B cell (primary cell): Measurements from ENCODE around the gene SCN2B. TPM values are rescaled to one million over a fixed set of nuclear protein-coding genes. Genes with fewer than 3 reads are reported as not detected.

Source experiments
- ATAC-seq: fragments of 200-7000 bp; cut with Tn5 transposase; one replicate; pipeline ENCODE4 v1.10.0; 2021; ENCODE audit warnings: low read depth, mild to moderate bottlenecking, moderate number of reproducible peaks, moderate library complexity
- CTCF ChIA-PET: fragments of 350-600 bp; sonication (Branson Sonifier 250); formaldehyde crosslinking; loops from one replicate; lab custom pipeline; 2021; ENCODE audit warnings: antibody characterized with exemption, inconsistent platforms; lab: Charles Lee
- POLR2A ChIA-PET: fragments of 350-600 bp; sonication (Branson Sonifier 250); formaldehyde crosslinking; loops from one replicate; lab custom pipeline; 2021; ENCODE audit warnings: antibody characterized with exemption; lab: Charles Lee
- DNase-seq: peaks from one replicate; pipeline ENCODE4 v3.0.0; 2013
- H2AFZ ChIP-seq: 2 replicates; pipeline ENCODE4 v1.6.1; 2012; ENCODE audit warnings: mild to moderate bottlenecking, low read depth, low read length; ENCODE audit not compliant: insufficient read depth, poor library complexity, severe bottlenecking
- H3K27ac ChIP-seq, 2 donors: 1 replicate in 1 of 2; 2 replicates in 1 of 2; pipeline ENCODE4 v1.5.1; 2012 to 2013; ENCODE audit warnings: low read length in 2 of 2, mild to moderate bottlenecking in 2 of 2, moderate library complexity in 1 of 2
- H3K27me3 ChIP-seq, 4 experiments: fragments of 200-600 bp in 1 of 4; sonication (generic) in 1 of 4; replicated peaks in 1 of 4; 1 replicate in 2 of 4; 2 replicates in 2 of 4; pipeline versions ENCODE4 v1.6.1 to v1.7.0; 2013 to 2016; ENCODE audit warnings: low read length in 3 of 4, mild to moderate bottlenecking in 2 of 4, mixed read lengths in 1 of 4, moderate library complexity in 1 of 4; ENCODE audit not compliant: insufficient read depth in 4 of 4, control insufficient read depth in 3 of 4; ENCODE audit errors: control extremely low read depth in 1 of 4
- H3K36me3 ChIP-seq, 2 experiments: replicated peaks in 1 of 2; 1 replicate in 1 of 2; 2 replicates in 1 of 2; pipeline versions ENCODE4 v1.6.1 to v1.7.1; 2013; ENCODE audit warnings: low read length in 1 of 2; ENCODE audit not compliant: insufficient read depth in 2 of 2, control insufficient read depth in 1 of 2; ENCODE audit errors: control extremely low read depth in 1 of 2, extremely low read depth in 1 of 2
- H3K4me1 ChIP-seq, 2 donors: fragments of 200-600 bp in 1 of 2; sonication (generic) in 1 of 2; 1 replicate in 1 of 2; 2 replicates in 1 of 2; pipeline versions ENCODE4 v1.5.1 to v1.6.1; 2013 to 2017; ENCODE audit warnings: low read length in 2 of 2; ENCODE audit not compliant: control insufficient read depth in 2 of 2, insufficient read depth in 2 of 2
- H3K4me2 ChIP-seq: replicated peaks from 2 replicates; pipeline ENCODE3; 2012; ENCODE audit warnings: mild to moderate bottlenecking, low read depth, low read length; ENCODE audit not compliant: poor library complexity, severe bottlenecking
- H3K4me3 ChIP-seq, 5 experiments: fragments of 200-600 bp in 1 of 5; sonication (generic) in 1 of 5; 1 replicate in 3 of 5; 2 replicates in 2 of 5; pipeline versions ENCODE4 v1.5.1 to v1.7.0; 2011 to 2016; ENCODE audit warnings: low read length in 4 of 5, mild to moderate bottlenecking in 4 of 5, low read depth in 2 of 5, control low read depth in 1 of 5, moderate library complexity in 1 of 5; ENCODE audit not compliant: insufficient read depth in 1 of 5; ENCODE audit errors: control extremely low read depth in 1 of 5, extremely low read depth in 1 of 5
- H3K79me2 ChIP-seq: fragments of 200-600 bp; sonication (generic); one replicate; pipeline ENCODE4 v1.6.0; 2016; ENCODE audit warnings: low read length; ENCODE audit not compliant: control insufficient read depth, insufficient read depth
- H3K9ac ChIP-seq: fragments of 200-600 bp; sonication (generic); 2 replicates; pipeline ENCODE4 v1.6.1; 2017; ENCODE audit warnings: mild to moderate bottlenecking, low read length, moderate library complexity
- H3K9me3 ChIP-seq, 3 donors: one replicate each; pipeline versions ENCODE4 v1.6.1 to v1.7.1; 2013; ENCODE audit warnings: low read length in 2 of 3; ENCODE audit not compliant: control insufficient read depth in 2 of 3, insufficient read depth in 1 of 3; ENCODE audit errors: control extremely low read depth in 1 of 3
- H4K20me1 ChIP-seq: 2 replicates; pipeline ENCODE4 v1.6.0; 2012; ENCODE audit warnings: mild to moderate bottlenecking, low read length; ENCODE audit not compliant: insufficient read depth, control insufficient read depth, poor library complexity, severe bottlenecking
- H3K27ac Mint-ChIP-seq: one replicate; pipeline ENCODE4 v1.8.0; 2021; ENCODE audit warnings: mixed read lengths
- H3K27me3 Mint-ChIP-seq: one replicate; pipeline ENCODE4 v1.8.0; 2021; ENCODE audit warnings: mixed read lengths
- H3K4me1 Mint-ChIP-seq: one replicate; pipeline ENCODE4 v1.8.0; 2021; ENCODE audit warnings: mixed read lengths
- H3K4me3 Mint-ChIP-seq: one replicate; pipeline ENCODE4 v1.8.0; 2021; ENCODE audit warnings: mixed read lengths
- H3K9me3 Mint-ChIP-seq: one replicate; pipeline ENCODE4 v1.8.0; 2022; ENCODE audit warnings: mixed read lengths; ENCODE audit not compliant: insufficient read depth
- EZH2 ChIP-seq: IDR thresholded peaks from 2 replicates; pipeline ENCODE4 v1.6.1; 2012; ENCODE audit warnings: borderline replicate concordance, low read depth, mild to moderate bottlenecking, moderate library complexity, low read length; ENCODE audit not compliant: insufficient read depth, poor library complexity, severe bottlenecking
- WGBS: methylation state at CpG from one replicate; pipeline ENCODE4 v1.1.5; 2013; ENCODE audit warnings: missing lambda C conversion rate; ENCODE audit not compliant: insufficient coverage; 5-methylcytosine and 5-hydroxymethylcytosine counted together
- intact Hi-C: fragments of 100-400 bp; cut with micrococcal nuclease; formaldehyde crosslinking; loops from one replicate; pipeline ENCODE4 v1.10.0; 2022
- polyA plus RNA-seq: library from polyadenylated mRNA; depleted of rRNA; stranded (reverse); fragments of >200 nt; gene quantifications from 2 replicates; pipeline ENCODE4 v1.2.3, GENCODE V29; 2012
- total RNA-seq, 2 donors: library from RNA; stranded (reverse); fragments of 120-200 nt in 1 of 2; gene quantifications; 1 replicate in 1 of 2; 2 replicates in 1 of 2; pipeline versions ENCODE4 v1.2.3 to v1.2.4, GENCODE V29; 2013 to 2022
- TF ChIP-seq, protein P1 (sequence below): fragments of 200-600 bp; IDR thresholded peaks from one replicate; pipeline ENCODE4 v1.8.0; 2022; ENCODE audit warnings: antibody characterized with exemption, mild to moderate bottlenecking

The SCN2B gene
- total and polyA plus RNA-seq, 2 donors (not counting 1 experiment from before 2014, with no cell fraction given) = not detected

DNA sequence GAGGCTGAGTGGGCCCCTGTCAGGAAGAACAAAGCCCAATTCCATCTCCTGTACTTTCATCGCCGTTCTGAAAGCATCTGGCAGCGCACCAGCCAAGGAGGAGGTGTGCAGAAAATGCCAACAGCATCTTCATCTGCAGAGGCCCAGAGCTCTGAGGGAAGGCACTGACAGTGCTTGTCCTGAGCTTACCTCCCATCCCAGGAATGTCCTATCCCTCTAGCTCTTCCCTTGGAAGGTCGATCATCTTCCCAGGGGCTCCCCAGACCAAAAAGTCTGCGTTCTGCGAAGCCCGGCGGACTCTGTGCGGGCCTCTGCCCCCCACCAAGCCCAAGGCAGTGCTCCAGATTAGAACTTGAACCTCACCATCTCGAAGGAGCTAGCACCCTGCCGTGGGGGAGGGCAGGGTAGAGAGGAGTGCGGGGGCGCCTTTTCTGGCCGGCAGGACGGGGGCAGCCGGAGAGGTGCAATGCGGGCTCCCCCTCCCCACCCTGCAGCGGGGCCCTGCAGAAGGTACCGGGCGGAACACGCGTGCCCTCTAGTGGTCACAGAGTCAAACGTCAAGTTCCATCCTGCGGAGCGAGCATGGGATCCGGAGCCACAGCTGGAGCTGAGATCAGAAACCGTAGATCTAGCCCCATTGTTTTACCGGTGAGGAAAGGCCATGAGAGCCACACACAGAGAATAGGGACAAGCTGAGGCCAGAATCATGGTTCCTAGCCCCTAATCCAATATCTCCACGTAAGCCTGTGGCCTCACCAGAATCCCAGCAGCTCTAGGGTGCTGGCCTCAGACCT, 5.0 kb downstream of the SCN2B start:
- WGBS = 14% methylated on average over 28 of the region's 29 CpGs

More for the DNA sequence above, 5.0 kb downstream of the SCN2B start:
- no peak overlapping the region for H3K27ac ChIP-seq
- H3K9me3 ChIP-seq = no peaks in the 10 kb centered on the region
- H3K4me3 ChIP-seq = no peak overlapping the region
- no peak overlapping the region for H3K9ac ChIP-seq
- Mint-ChIP-seq H3K9me3 (no peaks in the 10 kb centered on the region), H3K27me3 (peaks cover 46% of the 10 kb centered on the region), H3K4me3 (no peak overlapping the region), H3K27ac (no peak overlapping the region), H3K4me1 (peaks cover 3% of the 10 kb centered on the region)
- ATAC-seq (peak; percentile 88), DNase-seq (peak; percentile 77)
- H3K4me1 ChIP-seq = peaks cover 0 to 5% of the 10 kb centered on the region in 2 donors
- peak overlapping the region; percentile 6 for H2AFZ ChIP-seq
- H4K20me1 ChIP-seq = no peaks in the 10 kb centered on the region
- CTCF ChIA-PET = interaction anchor here (0.6 to 8.8 kb wide), 41 partner anchors 9 to 849 kb away, joined by 3 to 96 read pairs (median 4); partner anchors contain the start of genes MPZL2 and MPZL3
- H3K27me3 ChIP-seq = peaks cover 0 to 15% (median 1%) of the 10 kb centered on the region in 4 experiments
- intact Hi-C loops = loop anchor here (1.0 kb wide), 2 partner anchors 26 to 327 kb away; no protein-coding TSS in a partner anchor
- TF ChIP-seq, protein P1, sequence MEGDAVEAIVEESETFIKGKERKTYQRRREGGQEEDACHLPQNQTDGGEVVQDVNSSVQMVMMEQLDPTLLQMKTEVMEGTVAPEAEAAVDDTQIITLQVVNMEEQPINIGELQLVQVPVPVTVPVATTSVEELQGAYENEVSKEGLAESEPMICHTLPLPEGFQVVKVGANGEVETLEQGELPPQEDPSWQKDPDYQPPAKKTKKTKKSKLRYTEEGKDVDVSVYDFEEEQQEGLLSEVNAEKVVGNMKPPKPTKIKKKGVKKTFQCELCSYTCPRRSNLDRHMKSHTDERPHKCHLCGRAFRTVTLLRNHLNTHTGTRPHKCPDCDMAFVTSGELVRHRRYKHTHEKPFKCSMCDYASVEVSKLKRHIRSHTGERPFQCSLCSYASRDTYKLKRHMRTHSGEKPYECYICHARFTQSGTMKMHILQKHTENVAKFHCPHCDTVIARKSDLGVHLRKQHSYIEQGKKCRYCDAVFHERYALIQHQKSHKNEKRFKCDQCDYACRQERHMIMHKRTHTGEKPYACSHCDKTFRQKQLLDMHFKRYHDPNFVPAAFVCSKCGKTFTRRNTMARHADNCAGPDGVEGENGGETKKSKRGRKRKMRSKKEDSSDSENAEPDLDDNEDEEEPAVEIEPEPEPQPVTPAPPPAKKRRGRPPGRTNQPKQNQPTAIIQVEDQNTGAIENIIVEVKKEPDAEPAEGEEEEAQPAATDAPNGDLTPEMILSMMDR = peak; percentile 96
- TF ChIP-seq EZH2 = no peak
- H3K36me3 ChIP-seq = no peaks in the 10 kb centered on the region
- peak overlapping the region; percentile 43 for H3K4me2 ChIP-seq
- POLR2A ChIA-PET = no interaction called here
- no peaks in the 10 kb centered on the region for H3K79me2 ChIP-seq
